Hematopoietic multipotent progenitor cell treated with erythropoietin and hydrocortisone succinate and interleukin-3 and kit ligand, for 15 days (in vitro differentiated cells): ENCODE results near the gene RBBP7.
"Not testable (repeated sequence)": the region's sequence is repeated elsewhere in the genome, so short reads cannot be mapped to it uniquely, and the experiment has no call there.

ENCODE experiments used
- DNase-seq: peaks from one replicate; pipeline ENCODE4 v3.0.0-alpha.2; 2015; ENCODE audit warnings: low spot score

RBBP7 gene

DNA sequence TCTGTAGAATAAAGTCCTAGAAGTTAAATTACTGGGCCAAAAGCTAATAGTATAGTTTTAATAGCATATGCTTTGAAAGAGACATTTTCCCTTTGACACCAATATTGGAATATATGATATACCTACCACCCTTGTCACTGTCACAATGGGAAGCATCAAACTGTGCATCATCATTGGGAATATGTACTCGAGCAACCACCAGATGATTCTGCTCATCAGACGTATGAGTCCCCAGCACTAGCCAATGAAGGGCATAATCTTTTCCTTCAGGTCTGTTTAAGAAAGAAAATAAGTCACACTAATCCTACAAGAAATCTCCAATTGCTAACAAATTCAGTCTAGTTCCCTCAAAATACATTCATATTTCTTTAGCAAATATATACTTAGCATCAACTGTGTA, 7.3 kb downstream of the RBBP7 start:
- no peak for DNase-seq

DNA sequence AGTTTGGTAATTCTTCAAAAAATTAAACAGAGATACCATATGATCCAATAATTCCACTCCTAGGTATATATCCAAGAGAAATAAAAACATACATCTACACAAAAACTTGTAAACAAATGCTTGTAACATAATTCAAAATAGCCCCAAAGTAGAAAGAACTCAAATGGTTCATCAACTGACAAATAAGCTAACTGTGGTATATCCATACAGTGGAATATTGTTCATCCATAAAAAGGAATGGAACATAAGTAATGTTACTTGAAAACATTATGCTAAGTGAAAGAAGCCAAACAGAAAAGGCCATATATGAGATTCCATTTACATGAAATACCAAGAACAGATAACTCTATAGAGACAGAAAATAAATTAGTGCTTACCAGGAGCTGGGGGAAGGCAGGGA, 13.4 kb downstream of the RBBP7 start:
- DNase-seq: no peak

DNA sequence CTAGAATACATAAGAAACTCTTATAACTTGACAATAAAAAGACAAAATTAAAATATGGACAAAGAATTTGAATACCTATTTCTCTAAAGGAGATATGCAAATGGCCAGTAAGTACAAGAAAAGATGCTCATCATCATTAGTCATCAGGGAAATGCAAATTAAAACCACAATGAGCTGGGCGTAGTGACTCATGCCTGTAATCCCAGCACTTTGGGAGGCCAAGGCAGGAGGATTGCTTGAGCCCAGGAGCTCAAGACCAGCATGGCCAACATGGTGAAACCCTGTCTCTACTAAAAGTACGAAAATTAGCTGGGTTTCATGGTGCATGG, 14.1 kb downstream of the RBBP7 start:
- not testable (repeated sequence) for DNase-seq

DNA sequence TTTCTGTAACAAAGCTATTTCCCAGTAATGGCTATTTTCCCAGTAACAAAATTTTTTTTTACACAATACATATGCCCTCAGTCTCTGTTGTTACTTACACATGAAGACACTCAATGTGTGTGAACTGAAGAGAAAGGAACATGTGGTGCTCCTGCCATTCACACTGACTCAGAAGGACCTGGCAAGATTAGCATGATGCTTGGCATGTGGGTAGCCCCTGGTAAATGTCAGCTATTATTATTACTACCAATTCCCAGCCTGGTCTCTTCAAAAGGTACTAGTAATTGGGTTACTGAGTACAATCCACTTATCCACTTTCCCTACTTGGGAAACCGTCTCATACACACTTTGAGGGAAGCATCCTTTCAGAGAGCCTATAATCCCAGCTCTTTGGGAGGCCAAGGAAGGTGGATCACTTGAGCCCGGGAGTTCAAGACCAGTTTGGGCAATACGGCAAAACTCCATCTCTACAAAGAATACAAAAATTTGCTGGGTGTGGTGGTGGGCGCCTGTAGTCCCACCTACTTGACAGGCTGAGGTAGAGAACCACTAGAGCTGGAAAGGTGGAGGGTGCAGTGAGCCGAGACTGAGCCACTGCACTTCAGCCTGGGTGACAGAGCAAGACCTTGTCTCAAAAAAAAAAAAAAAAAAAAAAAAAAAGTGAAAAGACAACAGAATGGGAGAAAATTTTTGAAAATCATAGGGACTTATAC, 14.6 kb downstream of the RBBP7 start:
- DNase-seq: no peak

DNA sequence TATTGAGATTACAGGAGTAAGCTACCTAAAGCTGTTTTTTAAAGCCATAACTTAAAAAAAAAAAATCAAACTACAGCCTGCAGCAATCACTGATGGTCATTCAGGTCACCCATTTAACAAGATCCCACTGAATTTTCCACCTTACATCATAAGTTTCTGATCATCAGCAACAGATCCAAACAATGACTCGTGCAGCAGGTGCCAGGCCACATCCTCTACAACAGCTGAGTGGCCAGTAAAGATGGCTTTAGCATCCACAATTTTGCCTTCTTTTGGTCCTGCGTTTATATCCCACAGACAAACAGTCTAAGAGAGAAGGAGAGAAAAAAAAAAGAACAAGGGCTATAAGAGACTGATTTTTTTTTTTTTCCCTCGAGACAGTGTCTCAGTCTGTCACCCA, 16.6 kb downstream of the RBBP7 start:
- DNase-seq: no peak

DNA sequence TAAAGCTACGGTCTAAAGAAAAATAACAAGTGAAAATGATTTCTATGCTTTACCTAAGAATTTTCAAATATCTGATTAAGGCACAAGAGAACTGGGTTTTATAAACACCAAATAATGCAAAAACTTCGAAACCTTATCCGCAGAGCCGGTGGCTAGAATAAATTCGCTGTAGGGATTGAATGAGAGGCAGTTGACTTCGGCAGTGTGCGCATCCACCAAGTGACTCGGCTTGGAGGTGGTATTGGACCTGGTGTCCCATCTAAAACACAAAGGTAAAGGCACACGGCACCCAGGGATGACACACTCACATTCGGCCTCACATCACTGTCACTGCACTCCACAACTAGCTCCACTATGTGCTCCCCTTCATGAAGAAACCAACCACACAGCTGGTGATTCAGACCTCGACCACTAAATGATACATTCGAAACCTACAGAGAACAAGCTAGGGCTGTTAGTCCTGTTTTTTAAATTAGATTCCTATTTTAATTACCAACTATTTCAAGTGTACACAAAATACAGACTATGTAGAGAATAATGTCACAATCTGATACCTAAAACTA, 17.5 kb downstream of the RBBP7 start:
- DNase-seq: no peak

DNA sequence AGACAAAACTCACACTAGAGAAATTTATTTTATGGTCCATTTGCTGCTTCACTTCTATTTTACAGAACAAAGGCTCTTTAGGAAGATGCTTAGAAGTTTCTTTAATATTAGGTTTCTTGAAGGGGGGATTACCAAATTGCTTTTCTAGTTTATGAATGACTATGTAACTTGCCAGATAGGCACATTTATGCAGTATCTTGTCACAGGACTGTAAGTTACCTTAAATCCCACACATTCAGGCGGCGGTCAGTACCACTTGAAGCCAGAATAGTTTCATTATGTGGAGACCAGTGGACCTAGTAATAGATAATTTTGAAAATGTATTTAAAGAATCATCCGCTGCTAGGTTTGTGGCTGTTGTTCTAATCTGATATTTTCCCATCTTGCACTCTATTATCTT, 18.3 kb downstream of the RBBP7 start:
- no peak for DNase-seq

DNA sequence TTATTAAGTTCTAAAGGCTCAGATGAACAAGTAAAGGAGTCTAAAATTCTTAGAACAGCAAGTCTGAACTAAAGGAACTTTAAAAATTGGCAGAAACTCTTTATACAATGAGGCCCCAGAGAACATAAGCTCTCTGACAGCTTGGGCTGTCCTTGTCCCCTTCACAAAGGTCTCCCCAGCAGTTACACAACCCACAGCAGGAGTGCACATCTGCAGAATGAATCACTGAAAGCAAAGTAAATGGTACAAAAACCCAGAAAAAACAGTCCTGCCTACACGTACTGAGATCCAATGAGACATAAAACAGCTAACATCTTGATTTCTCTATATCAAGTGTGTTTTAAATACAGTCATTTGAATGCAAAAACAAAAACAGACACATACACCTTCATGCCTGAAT, 18.7 kb downstream of the RBBP7 start:
- no peak for DNase-seq

DNA sequence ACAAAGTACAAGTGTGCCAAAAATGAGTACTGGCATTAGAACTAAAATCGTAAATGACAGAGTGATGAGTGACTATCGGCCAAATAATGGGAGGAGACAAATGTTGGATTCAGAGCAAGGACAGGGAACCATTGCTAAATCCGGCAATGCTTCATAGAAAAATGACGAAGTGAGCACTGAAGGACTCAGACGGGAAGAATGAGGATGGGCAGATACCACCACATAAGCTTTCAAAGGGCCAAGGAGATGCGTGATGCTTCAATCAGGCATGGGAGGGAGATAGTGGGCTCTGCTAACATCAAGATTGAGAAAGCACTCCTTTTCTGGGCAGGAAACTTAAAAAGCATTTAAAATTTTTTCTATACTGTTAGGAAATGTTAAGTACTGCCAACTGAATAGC, 21.6 kb downstream of the RBBP7 start:
- DNase-seq: no peak

DNA sequence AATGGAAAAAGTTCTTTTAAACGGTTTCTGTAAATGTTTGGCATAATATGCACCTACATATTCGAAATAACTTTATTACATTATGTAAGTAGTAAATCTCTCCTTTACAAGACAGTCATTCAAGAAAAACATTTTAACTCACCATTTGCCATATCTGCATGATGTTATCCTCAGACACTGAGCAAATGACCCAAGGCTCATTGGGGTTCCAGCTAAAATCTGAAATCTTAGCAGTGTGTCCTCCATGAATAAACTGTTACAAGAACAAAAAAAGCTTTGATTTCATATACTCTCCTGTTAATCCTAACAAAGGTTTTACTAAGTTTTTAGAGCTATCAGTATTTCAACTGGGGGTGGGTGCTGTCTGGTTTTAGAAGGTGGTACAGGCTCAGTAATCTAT, 24.5 kb downstream of the RBBP7 start:
- DNase-seq: no peak

DNA sequence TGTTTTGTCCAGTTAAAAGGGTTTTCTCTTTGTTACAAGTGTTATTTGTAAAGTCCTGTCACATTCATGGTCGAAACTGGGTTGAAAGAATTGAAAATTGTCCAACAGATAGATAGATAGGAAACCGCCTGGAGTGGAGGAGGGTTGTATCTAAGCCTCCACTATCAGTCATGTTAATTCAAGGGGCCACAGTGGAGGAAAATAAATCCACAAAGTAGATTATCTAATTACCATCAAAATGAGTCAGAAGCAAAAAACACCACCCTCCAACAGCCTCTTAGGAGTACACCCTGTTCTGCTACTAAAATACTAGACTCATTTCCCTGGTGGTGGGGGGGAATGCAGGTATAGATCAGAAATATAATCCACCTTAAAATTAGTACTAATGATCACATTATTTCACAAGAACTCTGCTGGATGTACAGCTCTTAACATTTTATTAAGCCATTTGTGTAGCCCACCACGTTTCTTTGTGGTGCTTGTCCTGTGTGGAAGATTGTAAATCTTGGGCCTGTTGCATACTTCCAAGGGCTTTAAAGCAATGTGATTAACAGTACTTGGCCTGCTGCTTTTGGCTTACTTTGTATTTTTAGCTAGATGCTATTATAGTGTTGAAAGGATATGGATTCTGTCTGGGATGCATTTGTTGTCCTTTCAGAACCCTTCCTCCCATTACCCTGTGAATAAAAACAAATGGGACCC, 26.8 kb downstream of the RBBP7 start:
- DNase-seq: no peak

DNA sequence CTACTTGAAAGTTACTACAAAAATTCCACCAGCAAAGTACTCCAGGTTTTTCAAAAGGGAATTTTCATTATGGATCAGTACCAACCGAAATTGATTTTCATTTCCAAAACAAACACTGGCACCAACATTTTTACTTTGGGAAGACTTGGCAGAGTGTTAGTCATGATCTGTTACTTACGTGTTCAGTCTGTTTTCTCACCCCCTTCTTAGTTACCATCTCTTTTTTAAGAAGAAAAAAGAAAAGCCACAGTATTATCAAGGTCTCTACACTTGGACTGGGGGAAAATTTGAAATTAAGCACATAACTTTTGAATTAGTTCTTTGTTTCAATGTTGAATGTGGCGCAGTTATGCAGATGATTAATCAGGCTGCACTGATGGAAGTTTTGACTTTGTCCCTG, 27.5 kb downstream of the RBBP7 start:
- DNase-seq: no peak

DNA sequence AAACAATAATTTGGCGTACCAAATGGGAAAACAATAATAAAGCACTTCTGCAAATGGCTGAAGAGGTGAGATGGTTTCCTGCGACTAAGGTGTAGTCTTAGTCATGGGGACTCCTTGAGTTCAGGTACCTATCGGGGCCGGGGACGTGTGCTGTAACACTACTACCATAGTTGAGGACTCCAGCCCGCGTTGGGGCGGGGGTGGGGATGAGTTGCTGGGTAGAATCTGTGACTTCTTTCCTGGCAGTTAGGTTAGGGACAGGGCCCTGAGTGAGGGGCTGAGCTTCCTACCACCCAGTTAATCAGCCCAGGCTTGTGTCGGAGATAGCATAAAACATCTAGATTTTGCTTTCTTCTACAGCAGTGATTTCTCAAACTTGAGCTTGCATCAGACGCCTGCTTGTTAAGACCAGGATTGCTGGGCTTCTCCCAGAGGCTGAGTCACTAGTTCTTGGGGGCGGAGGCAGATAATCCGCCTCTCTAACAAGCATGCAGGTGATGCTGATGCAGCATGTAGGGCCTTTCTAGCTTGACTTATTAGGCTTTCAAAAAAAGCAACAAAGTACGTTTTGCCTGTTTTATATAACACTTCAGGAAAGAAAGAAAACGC, 30.2 kb downstream of the RBBP7 start:
- no peak for DNase-seq

DNA sequence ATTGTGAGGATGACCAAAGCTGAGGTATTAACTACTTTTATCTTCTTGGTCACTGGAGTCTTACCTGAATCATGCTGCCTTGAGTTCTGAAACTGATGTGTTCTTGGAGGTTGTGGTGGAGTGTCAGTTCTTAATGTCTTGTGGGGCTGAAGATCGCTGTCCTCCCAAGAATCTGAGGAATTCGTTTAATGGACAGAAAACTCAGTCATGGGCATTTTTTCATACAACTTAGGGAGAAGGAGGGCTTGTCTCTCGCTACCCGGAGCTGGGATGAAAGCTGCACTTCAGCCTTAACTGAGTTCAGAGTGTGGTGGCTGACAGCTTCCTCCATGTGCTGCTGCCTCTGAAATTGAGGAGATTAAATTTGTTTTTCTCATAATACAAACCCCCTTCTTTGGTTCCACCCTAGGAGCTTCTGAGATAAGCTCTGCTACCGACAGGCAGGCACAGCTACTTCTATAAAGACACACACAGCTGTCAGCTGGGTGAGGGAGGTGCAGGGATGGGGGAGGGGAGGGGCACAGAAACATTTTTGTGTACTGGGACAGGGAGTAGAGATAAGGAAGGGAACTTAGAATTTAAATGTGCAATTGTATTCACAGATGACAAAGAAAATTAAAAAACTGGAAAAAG, 30.8 kb downstream of the RBBP7 start:
- DNase-seq: peak; percentile 15

DNA sequence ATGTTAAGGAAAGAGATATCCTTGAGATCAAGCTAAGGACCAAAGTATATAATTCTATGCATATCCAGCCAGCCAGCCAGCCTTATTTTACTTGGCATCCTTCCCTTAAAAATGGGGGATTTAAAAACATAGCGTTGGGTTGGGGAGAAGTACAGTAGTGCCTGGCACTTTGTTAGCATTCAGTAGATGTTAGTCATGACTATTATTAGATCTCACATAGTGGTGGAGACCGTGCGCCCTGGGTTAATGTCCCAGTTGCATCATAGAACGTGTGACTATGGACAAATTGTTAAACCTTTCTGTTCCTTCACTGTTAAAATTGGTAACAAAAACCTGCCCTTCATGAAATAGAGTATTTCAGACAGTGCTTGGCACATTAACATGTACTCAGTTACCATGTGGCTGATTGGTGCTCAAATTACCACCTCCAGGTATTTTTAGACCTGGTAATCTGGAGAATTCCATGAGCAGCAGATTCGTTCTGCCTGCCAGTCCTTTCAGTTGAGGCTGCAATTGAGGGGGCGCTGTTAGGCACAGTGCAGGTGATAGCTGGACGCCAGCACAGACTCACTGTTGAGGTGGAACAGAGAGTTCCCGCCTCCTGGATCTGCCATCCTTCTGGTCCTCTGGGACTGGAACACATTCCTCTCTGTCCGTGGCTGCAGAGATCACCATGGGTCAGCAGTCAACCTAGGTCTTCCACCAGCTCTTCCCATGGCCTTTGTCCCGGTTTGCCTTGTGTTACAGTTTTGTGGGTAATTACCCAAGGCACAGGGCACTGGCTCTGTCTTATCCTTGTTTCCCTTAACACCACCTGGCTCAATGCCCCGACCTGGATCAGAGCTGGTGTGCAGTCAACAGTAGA, 31.7 kb downstream of the RBBP7 start:
- no peak for DNase-seq

DNA sequence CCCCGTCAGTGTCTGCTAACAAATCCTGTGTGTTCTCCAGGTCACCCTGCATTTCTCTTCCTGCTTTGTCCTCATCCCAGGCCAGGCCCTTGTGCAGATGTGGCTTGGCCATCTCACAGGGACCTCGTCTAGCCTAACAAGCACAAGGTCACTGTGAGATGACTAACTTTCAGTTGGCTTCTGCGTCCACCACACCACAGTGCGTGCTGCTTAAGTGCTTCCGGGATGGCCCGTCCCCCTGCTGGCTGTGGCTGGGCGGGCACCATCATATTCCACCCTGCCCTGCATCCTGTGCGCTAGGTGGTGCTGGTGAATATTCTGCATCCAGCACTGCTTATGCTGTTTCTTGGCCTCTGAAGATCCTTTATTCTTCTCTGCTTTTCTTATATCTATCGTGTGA, 33.8 kb downstream of the RBBP7 start:
- peak; percentile 24 for DNase-seq

DNA sequence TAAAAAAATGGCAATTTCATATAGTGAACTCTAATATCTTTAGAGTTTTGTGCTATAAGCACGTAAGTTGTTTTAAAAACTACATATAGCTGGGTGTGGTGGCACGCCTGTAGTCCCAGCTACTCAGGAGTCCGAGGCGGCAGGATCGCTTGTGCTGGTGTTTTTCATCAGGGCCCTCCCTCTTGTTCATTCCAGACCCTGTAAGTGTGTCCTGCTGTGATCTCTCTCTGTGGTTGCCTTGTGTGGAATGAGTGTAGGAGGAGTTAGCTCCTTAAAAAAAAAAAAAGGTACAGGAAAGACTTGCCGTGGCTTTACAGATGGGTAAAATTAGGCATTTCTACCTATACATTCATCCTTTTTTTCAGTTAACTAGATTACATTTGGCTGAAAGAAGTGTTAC, 35.4 kb downstream of the RBBP7 start:
- DNase-seq: no peak

DNA sequence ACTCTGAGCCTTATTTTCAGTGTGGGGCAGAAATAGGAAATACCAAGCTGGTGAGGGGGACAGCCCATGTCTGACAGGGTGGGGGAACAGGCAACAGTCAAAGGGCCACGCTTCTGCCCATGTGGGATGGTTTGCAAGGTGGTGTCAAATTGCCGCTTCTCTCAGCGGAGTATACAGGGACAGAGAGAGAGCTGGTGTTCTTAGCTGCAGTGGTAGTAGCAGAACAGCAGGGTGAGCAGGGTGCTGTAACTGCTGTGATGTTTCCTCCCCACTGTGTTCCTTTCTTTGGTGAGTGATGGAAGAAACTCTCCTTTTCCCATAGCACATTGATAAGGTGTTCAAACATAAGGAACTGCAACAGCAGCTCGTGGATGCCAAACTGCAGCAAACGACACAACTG, 37.9 kb downstream of the RBBP7 start:
- DNase-seq: no peak

DNA sequence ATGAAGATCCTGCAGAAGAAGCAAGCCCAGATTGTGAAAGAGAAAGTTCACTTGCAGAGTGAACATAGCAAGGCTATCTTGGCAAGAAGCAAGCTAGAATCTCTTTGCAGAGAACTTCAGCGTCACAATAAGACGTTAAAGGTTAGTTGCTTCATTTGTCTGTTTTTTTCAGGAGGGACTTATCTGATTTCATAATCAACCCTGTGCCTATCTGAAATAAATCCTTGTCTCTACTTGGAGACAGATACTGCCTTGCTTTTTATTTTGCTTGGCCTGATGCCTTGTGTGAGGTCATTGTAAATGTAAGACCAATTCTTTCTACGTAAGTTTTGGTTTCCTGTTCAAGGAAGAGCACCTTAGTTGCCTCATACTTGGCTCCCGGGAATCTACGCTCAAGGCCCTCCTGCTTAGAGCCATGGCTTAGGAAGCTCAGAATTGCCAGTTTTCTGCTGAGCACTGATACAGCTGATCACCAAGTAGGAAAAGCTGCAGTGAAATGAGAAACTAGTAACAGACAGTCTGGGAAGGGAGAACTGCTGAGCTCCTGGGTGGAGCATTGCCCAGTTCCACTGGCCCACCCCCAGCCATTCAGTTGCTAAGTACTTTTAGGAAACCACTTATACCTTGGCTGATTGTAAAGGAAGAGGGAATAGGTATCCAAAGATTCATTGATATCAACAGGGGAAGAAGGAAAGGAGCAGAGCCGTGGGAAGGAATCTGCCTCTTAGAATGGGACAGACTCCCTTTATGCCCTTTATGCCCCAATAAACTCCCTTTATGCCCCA, 41.8 kb downstream of the RBBP7 start:
- DNase-seq: no peak

DNA sequence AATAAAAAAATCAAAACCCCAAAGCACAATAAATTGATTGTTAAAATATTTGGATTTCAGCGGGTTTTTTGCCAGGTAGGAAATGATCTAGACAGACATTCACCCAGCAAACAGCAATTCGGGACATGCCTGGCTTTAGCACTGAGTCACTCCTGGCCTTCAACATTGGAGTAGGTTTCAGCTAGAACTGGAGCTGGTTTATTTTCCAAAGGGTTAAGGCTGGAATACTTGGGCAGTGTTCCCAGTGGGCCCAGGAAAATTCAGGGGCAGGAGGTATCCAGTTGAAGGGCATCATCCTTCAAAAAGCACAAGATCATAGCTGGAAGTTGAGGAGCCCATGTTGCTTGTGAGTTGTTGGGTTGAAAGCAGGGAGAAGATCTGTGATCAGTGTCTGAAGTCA, 42.9 kb downstream of the RBBP7 start:
- DNase-seq: no peak

DNA sequence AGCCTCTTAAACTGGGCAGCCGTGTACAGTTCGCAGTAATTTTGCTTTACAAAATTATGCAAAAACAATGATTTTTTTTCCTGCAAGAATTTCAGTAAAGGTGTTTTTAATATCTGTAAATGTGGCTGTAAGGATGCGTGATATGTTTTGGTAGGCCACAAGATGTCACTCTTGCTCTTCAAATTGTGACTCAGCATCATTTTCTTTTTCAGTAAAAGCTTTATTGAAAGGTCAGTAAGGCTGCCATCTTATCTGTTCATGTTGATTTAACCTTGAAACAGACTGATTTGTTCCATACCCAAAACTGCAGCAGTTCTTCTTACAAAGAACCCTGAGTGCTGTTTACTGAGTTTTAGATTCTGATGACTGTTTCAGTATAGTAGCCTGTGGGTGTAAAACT, 44.0 kb downstream of the RBBP7 start:
- DNase-seq: peak; percentile 50
